ENCODE results near the gene GPR42. TPM values are rescaled to one million over a fixed set of nuclear protein-coding genes. Genes with fewer than 3 reads are reported as not detected.

GPR42 gene
- total RNA-seq, 1 donor from 2014 or later = not detected

DNA sequence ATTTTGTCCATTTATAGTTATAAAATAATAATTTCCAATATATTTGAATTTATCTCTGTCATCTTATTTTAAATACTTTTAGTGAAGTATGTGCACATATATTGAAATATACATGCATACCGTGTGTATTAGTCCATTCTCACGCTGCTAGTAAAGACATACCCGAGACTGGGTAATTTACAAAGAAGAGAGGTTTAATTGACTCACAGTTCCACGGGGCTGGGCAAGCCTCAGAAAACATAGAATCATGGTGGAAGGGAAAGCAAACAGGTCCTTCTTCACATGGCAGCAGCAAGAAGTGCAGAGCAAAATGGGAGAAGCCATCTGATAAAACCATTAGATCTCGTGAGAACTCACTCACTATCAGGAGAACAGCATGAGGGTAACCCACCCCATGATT lies 39.6 kb downstream of the GPR42 start:
- Mint-ChIP-seq H3K27ac (no peak overlapping the region), H3K36me3 (ENCODE audit: low read depth) (no peaks in the 10 kb centered on the region), H3K4me1 (ENCODE audit: low read depth) (no peaks in the 10 kb centered on the region), H3K9me3 (no peaks in the 10 kb centered on the region), H3K4me3 (no peak overlapping the region), H3K27me3 (ENCODE audit: insufficient read depth) (peaks cover 16% of the 10 kb centered on the region)
- intact Hi-C loops (cut with micrococcal nuclease) = no loop called here
- no peak for DNase-seq (ENCODE audit: low spot score)

- H3K4me1 Mint-ChIP-seq (ENCODE audit: low read depth) = no peaks in the 10 kb centered on the region
- no peak for DNase-seq (ENCODE audit: low spot score)
- intact Hi-C loops (cut with micrococcal nuclease) = no loop called here
- H3K4me3 Mint-ChIP-seq = no peak overlapping the region
- H3K36me3 Mint-ChIP-seq (ENCODE audit: low read depth) = no peaks in the 10 kb centered on the region
- peaks cover 21% of the 10 kb centered on the region for H3K27me3 Mint-ChIP-seq (ENCODE audit: insufficient read depth)
- H3K27ac Mint-ChIP-seq = no peak overlapping the region
- no peaks in the 10 kb centered on the region for H3K9me3 Mint-ChIP-seq
These were observed 43.6 kb downstream of the GPR42 start for GRCh38 chr19:35414442-35414841.

DNA sequence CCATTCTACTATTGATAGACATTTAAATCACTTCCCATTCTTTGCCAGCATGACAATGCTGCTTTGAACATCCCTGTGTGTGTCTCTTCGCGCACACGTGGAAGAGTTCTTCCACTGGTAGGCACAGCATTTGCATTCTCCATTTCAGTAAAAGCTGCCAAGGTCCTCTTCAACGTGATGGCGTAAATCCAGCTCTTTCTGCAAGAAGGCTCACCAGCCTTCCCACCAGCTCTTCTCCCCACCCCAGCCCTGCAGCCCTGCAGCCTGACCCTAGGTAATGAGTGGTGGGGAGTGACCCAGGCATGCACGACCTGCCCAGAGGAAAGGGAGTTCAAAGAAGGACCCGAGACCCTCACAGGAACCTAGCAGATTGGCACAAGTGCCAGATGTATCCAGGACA lies 45.5 kb downstream of the GPR42 start:
- H3K9me3 Mint-ChIP-seq = no peaks in the 10 kb centered on the region
- intact Hi-C loops (cut with micrococcal nuclease) = no loop called here
- no peaks in the 10 kb centered on the region for H3K36me3 Mint-ChIP-seq (ENCODE audit: low read depth)
- H3K27me3 Mint-ChIP-seq (ENCODE audit: insufficient read depth) = peaks cover 18% of the 10 kb centered on the region
- H3K4me3 Mint-ChIP-seq = no peak overlapping the region
- no peaks in the 10 kb centered on the region for H3K4me1 Mint-ChIP-seq (ENCODE audit: low read depth)
- no peak for DNase-seq (ENCODE audit: low spot score)
- H3K27ac Mint-ChIP-seq = no peak overlapping the region

GRCh38 chr19:35417278-35417677 lies 46.4 kb downstream of the GPR42 start:
- H3K4me1 Mint-ChIP-seq (ENCODE audit: low read depth) = no peaks in the 10 kb centered on the region
- intact Hi-C loops (cut with micrococcal nuclease) = no loop called here
- no peaks in the 10 kb centered on the region for H3K36me3 Mint-ChIP-seq (ENCODE audit: low read depth)
- no peaks in the 10 kb centered on the region for H3K9me3 Mint-ChIP-seq
- H3K4me3 Mint-ChIP-seq = no peak overlapping the region
- no peak overlapping the region for H3K27ac Mint-ChIP-seq
- DNase-seq (ENCODE audit: low spot score) = no peak
- H3K27me3 Mint-ChIP-seq (ENCODE audit: insufficient read depth) = peaks cover 21% of the 10 kb centered on the region

DNA sequence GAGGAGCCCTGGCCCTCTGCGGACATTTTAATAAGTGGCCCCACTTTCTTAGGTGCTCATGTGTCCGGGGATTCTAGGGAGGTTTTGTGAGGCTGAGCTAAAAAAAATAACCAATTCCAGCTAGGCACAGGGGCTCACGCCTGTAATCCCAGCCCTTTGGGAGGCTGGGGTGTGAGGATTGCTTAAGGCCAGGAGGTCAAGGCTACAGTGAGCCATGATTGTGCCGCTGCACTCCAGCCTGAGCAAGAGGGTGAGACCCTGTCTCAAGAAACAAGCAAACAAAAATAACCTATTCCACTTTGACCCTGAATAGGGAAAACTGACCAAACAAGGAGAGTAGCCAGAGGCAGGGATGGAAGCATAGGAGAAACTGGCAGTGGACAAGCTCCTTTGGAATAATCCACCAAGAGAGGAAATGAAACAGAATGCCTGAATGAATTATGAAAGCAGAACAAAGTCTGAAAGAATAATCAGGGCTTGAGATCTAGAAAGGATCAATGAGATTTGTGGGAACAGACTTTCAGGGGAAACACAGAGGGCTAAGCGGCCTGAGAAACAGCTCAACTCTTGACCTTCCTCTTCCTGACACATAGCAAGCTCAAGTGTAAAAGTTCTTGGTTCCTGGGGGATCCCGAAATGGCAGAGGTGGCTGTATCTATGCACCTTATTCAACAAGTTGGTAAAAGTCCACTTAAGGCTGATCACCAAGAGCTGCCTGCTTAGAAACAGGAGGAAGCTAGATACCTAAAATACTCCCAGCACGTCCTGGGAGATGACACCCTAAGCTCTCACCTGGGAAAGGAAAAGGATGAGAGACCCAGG lies 47.1 kb downstream of the GPR42 start:
- H3K36me3 Mint-ChIP-seq (ENCODE audit: low read depth) = no peaks in the 10 kb centered on the region
- no peak for DNase-seq (ENCODE audit: low spot score)
- no peak overlapping the region for H3K27ac Mint-ChIP-seq
- H3K4me3 Mint-ChIP-seq = no peak overlapping the region
- no peaks in the 10 kb centered on the region for H3K9me3 Mint-ChIP-seq
- peaks cover 17% of the 10 kb centered on the region for H3K27me3 Mint-ChIP-seq (ENCODE audit: insufficient read depth)
- intact Hi-C loops (cut with micrococcal nuclease) = no loop called here
- no peaks in the 10 kb centered on the region for H3K4me1 Mint-ChIP-seq (ENCODE audit: low read depth)

DNA sequence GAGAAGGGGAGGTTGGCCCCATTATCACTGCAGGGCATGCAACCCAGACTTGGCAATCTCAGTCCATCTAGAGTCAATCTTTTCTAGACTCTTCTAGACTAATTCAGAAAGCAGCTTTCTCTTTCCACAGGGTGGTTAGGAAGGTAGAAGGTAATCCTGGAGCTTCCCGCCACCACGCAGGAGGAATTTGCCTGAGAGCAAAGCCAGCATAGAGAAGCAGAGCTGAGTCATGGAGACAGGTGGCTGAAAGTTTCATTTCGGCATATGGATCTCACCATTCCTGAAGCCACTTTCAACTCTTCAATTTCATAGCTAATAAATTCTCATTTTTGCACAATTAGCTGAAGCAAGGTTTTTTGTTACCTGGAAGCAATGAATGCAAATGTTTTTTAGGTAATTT lies 48.2 kb downstream of the GPR42 start:
- Mint-ChIP-seq H3K27me3 (ENCODE audit: insufficient read depth) (peaks cover 16% of the 10 kb centered on the region), H3K9me3 (no peaks in the 10 kb centered on the region), H3K27ac (no peak overlapping the region), H3K4me1 (ENCODE audit: low read depth) (no peaks in the 10 kb centered on the region), H3K36me3 (ENCODE audit: low read depth) (no peaks in the 10 kb centered on the region), H3K4me3 (no peak overlapping the region)
- DNase-seq (ENCODE audit: low spot score) = no peak
- intact Hi-C loops (cut with micrococcal nuclease) = no loop called here

DNA sequence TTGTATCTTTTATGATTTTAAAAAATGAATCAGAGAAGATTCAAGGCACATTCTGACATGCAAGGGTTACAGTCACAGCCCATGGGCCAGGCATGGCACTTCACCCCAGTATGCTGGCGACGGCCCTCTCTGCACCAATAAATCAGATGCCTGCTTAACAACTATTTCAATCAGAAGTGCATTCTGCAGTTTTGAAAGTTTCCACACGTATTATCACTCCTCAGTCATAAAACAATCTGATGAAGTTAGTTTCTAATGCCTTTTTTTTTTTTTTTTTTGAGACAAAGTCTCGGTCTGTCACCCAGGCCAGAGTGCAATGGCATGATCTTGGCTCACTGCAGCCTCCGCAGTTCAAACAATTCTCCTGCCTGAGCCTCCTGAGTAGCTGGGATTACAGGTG lies 48.9 kb downstream of the GPR42 start:
- no peak overlapping the region for H3K27ac Mint-ChIP-seq
- intact Hi-C loops (cut with micrococcal nuclease) = loop anchor here (5.0 kb wide), 1 partner anchor 47 kb away; no protein-coding TSS in a partner anchor
- no peaks in the 10 kb centered on the region for H3K4me1 Mint-ChIP-seq (ENCODE audit: low read depth)
- peaks cover 17% of the 10 kb centered on the region for H3K27me3 Mint-ChIP-seq (ENCODE audit: insufficient read depth)
- no peak overlapping the region for H3K4me3 Mint-ChIP-seq
- DNase-seq (ENCODE audit: low spot score) = no peak
- no peaks in the 10 kb centered on the region for H3K36me3 Mint-ChIP-seq (ENCODE audit: low read depth)
- H3K9me3 Mint-ChIP-seq = no peaks in the 10 kb centered on the region

DNA sequence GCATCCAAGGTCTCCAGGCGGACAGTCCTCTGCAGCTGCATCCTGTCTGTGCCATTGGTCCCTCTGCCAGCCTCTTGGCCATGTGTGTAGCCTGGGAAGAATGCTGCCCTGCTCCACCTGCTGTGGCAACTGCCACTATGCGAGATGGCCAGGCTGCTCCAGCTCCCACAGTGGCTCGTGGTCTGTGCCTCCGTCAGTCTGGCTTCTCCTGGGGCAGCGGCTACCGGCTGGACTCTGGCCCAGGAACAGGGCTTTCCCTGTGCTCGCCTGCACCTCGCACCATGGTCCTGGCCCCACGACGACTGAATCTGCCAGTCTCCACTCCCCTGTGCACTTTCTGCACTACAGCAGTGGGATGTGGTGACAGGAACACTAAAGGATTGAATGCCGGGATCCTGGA lies 50.5 kb downstream of the GPR42 start:
- Mint-ChIP-seq H3K9me3 (no peaks in the 10 kb centered on the region), H3K4me1 (ENCODE audit: low read depth) (no peaks in the 10 kb centered on the region), H3K4me3 (no peak overlapping the region), H3K36me3 (ENCODE audit: low read depth) (no peaks in the 10 kb centered on the region), H3K27me3 (ENCODE audit: insufficient read depth) (peaks cover 14% of the 10 kb centered on the region), H3K27ac (no peak overlapping the region)
- intact Hi-C loops (cut with micrococcal nuclease) = loop anchor here (5.0 kb wide), 1 partner anchor 46 kb away; no protein-coding TSS in a partner anchor
- no peak for DNase-seq (ENCODE audit: low spot score)

Other genes with a start within 250 kb of the GPR42 start
- not detected in 2 replicates for gene LGI4, start 236.0 kb upstream of the GPR42 start, total RNA-seq
- gene FXYD1, start 232.2 kb upstream of the GPR42 start, total RNA-seq = not detected in 2 replicates
- 0.39 TPM in 1 of 2 replicates, not detected in the other for gene FXYD7, start 227.8 kb upstream of the GPR42 start, total RNA-seq
- gene FXYD5, start 216.3 kb upstream of the GPR42 start, total RNA-seq = 299 and 309 TPM in 2 replicates
- not detected in 2 replicates for gene FAM187B, start 142.3 kb upstream of the GPR42 start, total RNA-seq
- 2.7 and 4.0 TPM in 2 replicates for gene LSR, start 122.1 kb upstream of the GPR42 start, total RNA-seq
- gene USF2, start 102.1 kb upstream of the GPR42 start, total RNA-seq = 156 and 164 TPM in 2 replicates
- gene HAMP, start 88.5 kb upstream of the GPR42 start, total RNA-seq = 0.57 and 0.96 TPM in 2 replicates
- gene MAG, start 78.9 kb upstream of the GPR42 start, total RNA-seq = not detected in 2 replicates
- gene CD22, start 41.9 kb upstream of the GPR42 start, total RNA-seq = 4.7 and 5.1 TPM in 2 replicates
- gene FFAR1, start 23.2 kb upstream of the GPR42 start, total RNA-seq = 0.12 and 0.18 TPM in 2 replicates
- gene FFAR3, start 12.6 kb upstream of the GPR42 start, total RNA-seq = 0.20 and 0.36 TPM in 2 replicates
- not detected in 2 replicates for gene FFAR2, start 77.2 kb downstream of the GPR42 start, total RNA-seq
- gene KRTDAP, start 119.4 kb downstream of the GPR42 start, total RNA-seq = not detected in 2 replicates
- gene DMKN, start 142.6 kb downstream of the GPR42 start, total RNA-seq = not detected in 2 replicates
- not detected in 2 replicates for gene SBSN, start 157.2 kb downstream of the GPR42 start, total RNA-seq
- not detected in 2 replicates for gene GAPDHS, start 162.4 kb downstream of the GPR42 start, total RNA-seq
- 122 and 123 TPM in 2 replicates for gene TMEM147, start 174.6 kb downstream of the GPR42 start, total RNA-seq
- gene ATP4A, start 192.6 kb downstream of the GPR42 start, total RNA-seq = not detected in 2 replicates
- gene PMIS2, start 215.1 kb downstream of the GPR42 start, total RNA-seq = not detected in 2 replicates
- 41.0 and 48.4 TPM in 2 replicates for gene HAUS5, start 241.7 kb downstream of the GPR42 start, total RNA-seq

Measured in activated T-helper 1 cell treated with anti-CD3 and anti-CD28 coated beads, Interleukin-12 subunit alpha, Interleukin-12 subunit beta, Interleukin-2, Interleukin-4 antibody, amounts not matched to agents 30 ng/mL and 10 ng/mL and 1 ng/mL, durations not matched to agents 14 hours and 24 hours and 36 hours (primary cell).